AG20443 (cell line): Measurements from ENCODE around the gene PIGH.
"Not testable (repeated sequence)": the region's sequence is repeated elsewhere in the genome, so short reads cannot be mapped to it uniquely, and the experiment has no call there.

Experiments
- DNase-seq: peaks from one replicate; pipeline ENCODE4 v3.0.0; 2012; ENCODE audit warnings: low spot score, mixed read lengths

The PIGH gene

GRCh38 chr14:67599698-67600561 is at the start of gene PIGH:
TSS of gene PIGH (minus strand) at chr14:67600268. CDS start at chr14:67600203, 65 bp downstream.
- DNase-seq: peak; percentile 98

GRCh38 chr14:67646131-67646530 is 46.1 kb upstream of the PIGH start:
- DNase-seq: no peak

- no peak for DNase-seq
These were observed 45.3 kb upstream of the PIGH start for GRCh38 chr14:67645414-67645813.

- no peak for DNase-seq
These were observed 44.4 kb upstream of the PIGH start for GRCh38 chr14:67644428-67644827.

- DNase-seq: no peak
These were observed 43.6 kb upstream of the PIGH start for GRCh38 chr14:67643713-67644112.

GRCh38 chr14:67641902-67642749 is 42.1 kb upstream of the PIGH start:
- no peak for DNase-seq

- DNase-seq: no peak
These were observed 41.4 kb upstream of the PIGH start for GRCh38 chr14:67641480-67641879.

GRCh38 chr14:67638642-67639041 is 38.6 kb upstream of the PIGH start:
- no peak for DNase-seq

GRCh38 chr14:67636361-67636919 is 36.4 kb upstream of the PIGH start:
- no peak for DNase-seq

GRCh38 chr14:67633451-67634147 is 33.5 kb upstream of the PIGH start:
- DNase-seq: no peak

GRCh38 chr14:67630938-67631337 is 30.9 kb upstream of the PIGH start:
- no peak for DNase-seq

- DNase-seq: no peak
These were observed 30.1 kb upstream of the PIGH start for GRCh38 chr14:67630186-67630585.

- no peak for DNase-seq
These were observed 27.5 kb upstream of the PIGH start for GRCh38 chr14:67627519-67627918.

GRCh38 chr14:67626131-67626530 is 26.1 kb upstream of the PIGH start:
- not testable (repeated sequence) for DNase-seq

- DNase-seq: peak; percentile 31
These were observed 23.0 kb upstream of the PIGH start for GRCh38 chr14:67623114-67623513.

- DNase-seq: peak; percentile 70
These were observed 22.6 kb upstream of the PIGH start for GRCh38 chr14:67622675-67623074.

- DNase-seq: no peak
These were observed 20.2 kb upstream of the PIGH start for GRCh38 chr14:67620217-67620785.

GRCh38 chr14:67619446-67620216 is 19.6 kb upstream of the PIGH start, which contains the start of gene ARG2:
TSS of gene ARG2 (plus strand) at chr14:67619920. CDS start at chr14:67619978, 58 bp downstream.
- DNase-seq: peak; percentile 96

GRCh38 chr14:67618617-67619063 is 18.6 kb upstream of the PIGH start:
- DNase-seq: peak; percentile 73

GRCh38 chr14:67610491-67610890 is 10.4 kb upstream of the PIGH start:
- no peak for DNase-seq
